Measurements from ENCODE around the gene DCUN1D2.

- TF ChIP-seq CTCF (IDR thresholded peaks at IDR 0.05) (no peak), POLR2A (IDR thresholded peaks at IDR 0.05) (no peak)
Measured at GRCh38 chr13:113537205-113537604, 46.7 kb upstream of the DCUN1D2 start.
